GM12872 (cell line): Measurements from ENCODE around the gene MTHFD2.

Source experiments
- TF ChIP-seq, protein P1 (sequence below): IDR thresholded peaks from 3 replicates; pipeline ENCODE4 v1.5.1; 2011; ENCODE audit warnings: low read depth, mild to moderate bottlenecking, low read length, moderate library complexity; ENCODE audit not compliant: insufficient read depth

The MTHFD2 gene

DNA sequence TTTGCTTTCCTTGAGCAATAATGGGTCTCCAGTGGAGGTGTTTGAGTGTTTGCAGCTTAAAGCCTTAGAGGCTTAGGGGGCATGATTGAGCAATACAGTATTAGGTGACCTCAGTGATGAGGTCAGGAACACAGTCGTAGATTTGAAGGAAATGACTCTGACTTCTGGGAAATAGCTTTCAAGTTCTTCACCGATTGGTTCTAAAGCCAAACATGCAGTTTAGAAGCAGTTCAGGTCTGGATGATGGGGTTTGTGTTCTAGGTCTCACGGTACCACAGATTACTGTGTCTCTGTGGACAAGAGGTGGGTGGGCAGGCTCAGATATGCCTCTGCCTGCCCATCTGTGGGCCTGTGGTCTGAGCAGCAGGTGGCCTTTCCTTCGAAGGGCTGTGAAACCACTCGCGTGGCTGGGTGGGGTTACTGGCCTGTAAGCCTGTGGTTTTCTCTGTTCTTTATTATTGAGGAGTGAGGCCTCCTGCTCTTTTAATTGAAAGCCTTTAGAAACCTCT, 7.8 kb downstream of the MTHFD2 start:
- TF ChIP-seq, protein P1, sequence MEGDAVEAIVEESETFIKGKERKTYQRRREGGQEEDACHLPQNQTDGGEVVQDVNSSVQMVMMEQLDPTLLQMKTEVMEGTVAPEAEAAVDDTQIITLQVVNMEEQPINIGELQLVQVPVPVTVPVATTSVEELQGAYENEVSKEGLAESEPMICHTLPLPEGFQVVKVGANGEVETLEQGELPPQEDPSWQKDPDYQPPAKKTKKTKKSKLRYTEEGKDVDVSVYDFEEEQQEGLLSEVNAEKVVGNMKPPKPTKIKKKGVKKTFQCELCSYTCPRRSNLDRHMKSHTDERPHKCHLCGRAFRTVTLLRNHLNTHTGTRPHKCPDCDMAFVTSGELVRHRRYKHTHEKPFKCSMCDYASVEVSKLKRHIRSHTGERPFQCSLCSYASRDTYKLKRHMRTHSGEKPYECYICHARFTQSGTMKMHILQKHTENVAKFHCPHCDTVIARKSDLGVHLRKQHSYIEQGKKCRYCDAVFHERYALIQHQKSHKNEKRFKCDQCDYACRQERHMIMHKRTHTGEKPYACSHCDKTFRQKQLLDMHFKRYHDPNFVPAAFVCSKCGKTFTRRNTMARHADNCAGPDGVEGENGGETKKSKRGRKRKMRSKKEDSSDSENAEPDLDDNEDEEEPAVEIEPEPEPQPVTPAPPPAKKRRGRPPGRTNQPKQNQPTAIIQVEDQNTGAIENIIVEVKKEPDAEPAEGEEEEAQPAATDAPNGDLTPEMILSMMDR = 0 out of 3 replicates have a peak, but pooled peaks have one; percentile 1

DNA sequence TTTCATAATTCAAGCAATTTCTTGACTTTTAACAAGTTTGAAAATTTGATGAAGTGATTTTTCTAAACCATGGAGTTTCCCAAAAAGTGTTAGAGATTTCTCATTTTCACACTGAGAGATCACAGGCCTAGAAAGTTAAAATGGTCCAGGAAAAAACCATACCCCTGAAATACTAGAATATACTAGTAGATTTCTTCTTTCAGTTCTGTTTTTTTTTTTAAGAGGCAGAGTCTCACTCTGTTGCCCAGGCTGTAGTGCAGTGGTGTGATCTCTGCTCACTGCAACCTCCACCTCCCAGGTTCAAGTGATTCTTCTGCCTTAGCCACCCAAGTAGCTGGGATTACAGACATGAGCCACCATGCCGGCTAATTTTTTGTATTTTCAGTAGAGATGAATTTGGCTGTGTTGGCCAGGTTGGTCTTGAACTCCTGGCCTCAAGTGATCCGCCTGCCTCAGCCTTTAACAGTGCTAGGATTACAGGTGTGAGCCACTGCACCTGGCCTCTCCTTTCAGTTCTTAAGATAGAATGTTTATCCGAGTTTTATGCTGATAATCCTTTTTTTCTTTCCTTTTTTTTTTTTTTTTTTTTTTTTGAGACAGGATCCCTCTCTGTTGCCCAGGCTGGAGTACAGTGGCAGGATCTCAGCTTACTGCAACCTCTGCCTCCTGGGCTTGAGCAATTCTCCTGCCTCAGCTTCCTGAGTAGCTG, 14.4 kb downstream of the MTHFD2 start:
- TF ChIP-seq, protein P1 = no peak

DNA sequence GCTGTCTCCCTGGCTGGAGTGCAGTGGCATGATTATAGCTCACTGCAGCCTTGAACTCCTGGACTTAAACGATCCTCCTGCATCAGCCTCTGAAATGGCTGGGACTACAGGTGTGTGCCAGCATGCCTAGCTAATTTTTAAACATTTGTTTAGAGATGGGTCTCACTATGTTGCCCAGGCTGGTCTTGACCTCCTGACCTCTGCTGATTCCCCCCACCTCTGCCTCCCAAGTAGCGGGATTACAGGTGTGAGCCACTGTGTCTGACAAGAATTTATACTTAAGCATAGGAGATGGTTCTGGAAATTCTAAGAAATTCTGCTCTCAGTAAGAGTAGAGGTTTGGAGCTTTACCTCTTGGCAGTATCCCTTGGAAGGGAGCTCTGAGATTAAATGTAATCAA, 18.2 kb downstream of the MTHFD2 start:
- TF ChIP-seq, protein P1 = no peak

DNA sequence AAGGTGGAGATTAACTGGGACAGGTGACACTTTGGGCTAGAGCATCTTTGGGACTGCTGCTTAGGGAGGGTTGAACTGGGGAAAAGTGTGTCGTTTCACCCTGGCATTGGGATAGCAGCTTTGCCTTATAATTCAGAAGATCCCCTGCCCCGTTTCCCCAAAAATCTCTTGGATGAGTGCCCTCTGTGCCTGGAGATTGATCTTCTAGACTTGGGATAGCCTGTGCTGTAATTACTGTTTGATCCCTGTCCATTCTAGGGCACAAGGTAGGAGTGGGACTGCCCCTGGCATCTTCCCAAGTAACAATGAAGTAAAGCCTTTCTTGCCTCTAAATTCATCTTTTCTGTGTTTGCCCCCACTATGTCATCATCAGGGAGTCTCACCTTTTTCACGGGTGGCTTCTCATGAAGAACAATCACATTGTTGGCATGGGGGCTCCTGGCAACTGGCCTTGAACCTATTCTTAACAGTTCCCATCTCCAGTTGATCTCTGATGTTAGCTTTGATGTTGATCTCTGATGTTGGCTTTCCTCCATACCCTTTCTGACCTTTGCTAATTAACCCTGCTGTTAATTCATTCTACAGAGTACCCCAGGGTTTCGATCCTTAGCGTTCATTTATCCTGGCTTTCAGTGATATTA, 21.6 kb downstream of the MTHFD2 start:
- TF ChIP-seq, protein P1 = no peak

DNA sequence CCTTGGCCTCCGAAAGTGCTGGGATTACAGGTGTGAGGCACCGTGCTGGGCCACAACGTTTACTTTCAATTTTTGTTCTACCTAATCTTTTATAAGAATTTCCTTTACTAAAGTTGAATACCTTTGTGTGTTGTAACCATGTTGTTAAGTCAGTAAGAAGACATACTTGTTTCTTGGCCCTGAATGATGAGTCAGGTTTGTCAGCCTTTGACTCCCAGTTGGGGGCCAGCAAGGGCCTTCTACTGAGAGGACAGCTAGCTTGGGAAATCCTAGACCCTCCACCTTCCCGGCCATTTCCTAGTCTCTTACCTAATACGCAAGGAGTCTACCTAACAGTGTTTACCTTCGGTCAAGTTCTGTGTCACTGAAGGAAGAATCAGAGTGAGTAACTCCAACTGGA, 22.7 kb downstream of the MTHFD2 start:
- TF ChIP-seq, protein P1 = no peak

DNA sequence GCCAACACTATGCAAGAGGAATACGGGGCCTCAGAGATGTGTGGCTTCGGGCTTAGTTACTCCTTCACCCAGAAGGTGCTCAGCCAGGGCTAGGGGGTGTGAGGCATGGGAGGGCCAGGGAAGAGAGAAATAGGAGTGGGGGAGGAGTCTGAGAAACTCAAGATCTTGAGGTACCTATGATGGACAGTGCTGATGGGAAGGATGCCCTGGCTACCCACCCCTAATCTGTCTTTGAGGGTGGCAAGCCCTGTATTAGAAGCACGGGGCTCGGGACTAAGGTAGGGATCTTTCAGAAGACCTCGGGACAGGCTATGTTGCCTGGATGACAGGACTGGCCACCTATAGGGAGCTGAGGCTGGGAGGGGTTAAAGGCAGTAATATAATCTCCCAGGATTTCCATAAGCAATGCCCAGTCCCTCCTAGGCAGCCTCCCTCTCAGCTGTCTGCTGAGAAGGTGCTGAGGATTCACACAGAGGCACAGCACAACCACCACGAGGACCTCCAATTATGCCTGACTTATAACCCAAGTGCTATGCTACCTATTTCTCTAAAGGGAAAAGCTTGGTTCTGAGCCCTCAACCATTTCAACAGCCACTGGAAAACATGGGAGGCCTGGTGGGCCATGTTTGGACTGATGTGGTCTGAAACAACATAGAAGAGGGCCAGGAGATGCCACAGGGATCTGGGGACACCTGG, 23.3 kb downstream of the MTHFD2 start:
- TF ChIP-seq, protein P1 = no peak

DNA sequence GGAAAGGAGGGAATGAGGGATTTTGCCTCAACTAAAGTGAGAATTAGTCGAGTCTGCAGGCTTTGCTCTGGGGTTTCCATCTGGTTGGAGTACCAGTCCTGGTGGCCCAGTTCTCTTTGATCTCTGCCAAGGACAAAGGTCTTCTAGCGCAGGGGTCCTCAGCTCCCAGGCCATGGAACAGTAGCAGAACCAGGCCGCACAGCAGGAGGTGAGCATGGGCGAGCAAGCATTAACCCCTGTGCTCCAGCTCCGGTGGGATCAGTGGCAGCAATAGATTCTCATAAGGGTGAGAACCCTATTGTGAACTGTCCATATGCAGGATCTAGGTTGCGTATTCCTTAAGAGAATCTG, 23.9 kb downstream of the MTHFD2 start:
- TF ChIP-seq, protein P1 = no peak
